ENCODE results near the gene RPS2. TPM values are rescaled to one million over a fixed set of nuclear protein-coding genes. Genes with fewer than 3 reads are reported as not detected.

The RPS2 gene
- total RNA-seq, 1 experiment from 2014 or later, result 2,950 TPM

DNA sequence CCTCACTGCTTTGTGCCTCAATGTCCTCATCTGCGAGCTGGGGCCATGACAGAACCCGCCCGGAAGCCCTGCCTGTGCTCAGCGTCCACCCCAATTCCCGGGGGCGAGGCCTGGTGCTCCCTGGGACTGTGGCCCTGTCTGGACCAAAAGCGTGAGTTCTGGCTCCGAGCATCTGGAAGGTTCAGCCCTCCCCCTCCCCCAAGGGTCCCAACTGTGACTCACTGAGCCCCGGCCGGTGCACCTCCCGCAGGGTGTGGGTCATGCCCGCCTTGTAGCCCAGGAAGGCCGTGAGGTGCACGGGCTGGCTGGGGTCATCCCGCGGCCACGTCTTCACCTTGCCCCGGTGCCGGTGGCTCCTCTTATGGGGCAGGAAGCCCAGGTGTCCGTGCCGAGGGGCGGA is 10.9 kb downstream of the RPS2 start:
- Mint-ChIP-seq H3K36me3 (ENCODE audit: insufficient read depth, unreplicated experiment) (no peaks in the 10 kb centered on the region), H3K4me1 (ENCODE audit: low read depth, unreplicated experiment) (no peaks in the 10 kb centered on the region)

DNA sequence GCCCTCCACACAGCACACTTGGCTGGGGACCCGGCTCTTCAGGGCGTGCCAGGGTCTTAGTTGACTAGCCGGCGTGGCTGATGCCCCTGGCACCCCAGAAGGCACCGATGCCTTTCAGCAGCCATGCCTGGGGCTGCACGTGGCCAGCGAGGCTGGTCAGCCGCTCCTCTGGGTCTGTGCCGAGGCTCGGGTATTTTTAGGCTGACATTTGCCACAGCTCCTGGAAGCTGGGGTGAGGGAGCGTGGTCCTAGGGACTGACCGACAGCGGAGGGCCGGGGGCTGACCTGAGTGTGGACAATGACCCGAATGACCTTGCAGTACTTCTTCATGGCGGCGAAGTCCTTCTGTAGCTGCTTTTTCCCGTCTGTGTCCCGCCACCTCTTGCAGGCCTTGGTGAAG is 14.1 kb downstream of the RPS2 start:
- Mint-ChIP-seq H3K9me3 (ENCODE audit: low read depth, unreplicated experiment) (no peaks in the 10 kb centered on the region), H3K27ac (ENCODE audit: unreplicated experiment) (no peak overlapping the region), H3K4me1 (ENCODE audit: low read depth, unreplicated experiment) (no peaks in the 10 kb centered on the region), H3K4me3 (ENCODE audit: low read depth, unreplicated experiment) (no peak overlapping the region), H3K27me3 (ENCODE audit: unreplicated experiment) (peaks cover 12% of the 10 kb centered on the region), H3K36me3 (ENCODE audit: insufficient read depth, unreplicated experiment) (no peaks in the 10 kb centered on the region)
- BruUV-seq (replicated peaks), result no TSS peak
- CTCF ChIA-PET, result no interaction called here
- intact Hi-C loops (cut with micrococcal nuclease; ENCODE audit: unreplicated experiment), result no loop called here
- TF ChIP-seq, protein P1, sequence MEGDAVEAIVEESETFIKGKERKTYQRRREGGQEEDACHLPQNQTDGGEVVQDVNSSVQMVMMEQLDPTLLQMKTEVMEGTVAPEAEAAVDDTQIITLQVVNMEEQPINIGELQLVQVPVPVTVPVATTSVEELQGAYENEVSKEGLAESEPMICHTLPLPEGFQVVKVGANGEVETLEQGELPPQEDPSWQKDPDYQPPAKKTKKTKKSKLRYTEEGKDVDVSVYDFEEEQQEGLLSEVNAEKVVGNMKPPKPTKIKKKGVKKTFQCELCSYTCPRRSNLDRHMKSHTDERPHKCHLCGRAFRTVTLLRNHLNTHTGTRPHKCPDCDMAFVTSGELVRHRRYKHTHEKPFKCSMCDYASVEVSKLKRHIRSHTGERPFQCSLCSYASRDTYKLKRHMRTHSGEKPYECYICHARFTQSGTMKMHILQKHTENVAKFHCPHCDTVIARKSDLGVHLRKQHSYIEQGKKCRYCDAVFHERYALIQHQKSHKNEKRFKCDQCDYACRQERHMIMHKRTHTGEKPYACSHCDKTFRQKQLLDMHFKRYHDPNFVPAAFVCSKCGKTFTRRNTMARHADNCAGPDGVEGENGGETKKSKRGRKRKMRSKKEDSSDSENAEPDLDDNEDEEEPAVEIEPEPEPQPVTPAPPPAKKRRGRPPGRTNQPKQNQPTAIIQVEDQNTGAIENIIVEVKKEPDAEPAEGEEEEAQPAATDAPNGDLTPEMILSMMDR (IDR thresholded peaks at IDR 0.05; ENCODE audit: unreplicated experiment), result no peak
- no peak for DNase-seq

More for the DNA sequence above, 10.9 kb downstream of the RPS2 start:
- BruUV-seq (replicated peaks), result no TSS peak
- intact Hi-C loops (cut with micrococcal nuclease; ENCODE audit: unreplicated experiment), result no loop called here
- Mint-ChIP-seq H3K27ac (ENCODE audit: unreplicated experiment) (no peak overlapping the region), H3K9me3 (ENCODE audit: low read depth, unreplicated experiment) (no peaks in the 10 kb centered on the region), H3K4me3 (ENCODE audit: low read depth, unreplicated experiment) (no peak overlapping the region), H3K27me3 (ENCODE audit: unreplicated experiment) (peaks cover 21% of the 10 kb centered on the region)
- CTCF ChIA-PET, result no interaction called here
- DNase-seq, result no peak
- TF ChIP-seq, protein P1 (IDR thresholded peaks at IDR 0.05; ENCODE audit: unreplicated experiment), result no peak

DNA sequence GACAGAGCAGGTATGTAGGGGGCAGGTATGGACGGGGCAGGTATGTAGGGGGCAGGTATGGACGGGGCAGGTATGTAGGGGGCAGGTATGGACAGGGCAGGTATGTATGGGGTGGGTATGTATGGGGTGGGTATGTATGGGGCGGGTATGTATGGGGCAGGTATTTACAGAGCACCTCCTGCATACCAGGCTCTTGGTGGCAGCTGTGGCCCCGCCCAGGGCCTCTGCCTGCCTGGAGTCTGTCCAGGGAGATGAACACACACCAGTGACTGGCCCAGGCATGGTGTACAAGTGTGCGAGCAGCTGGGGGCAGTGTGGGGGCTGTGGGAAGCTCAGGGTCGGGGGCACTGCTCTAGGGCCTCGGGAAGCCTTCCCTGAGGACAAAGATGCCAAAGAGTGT is 14.6 kb downstream of the RPS2 start:
- Mint-ChIP-seq H3K36me3 (ENCODE audit: insufficient read depth, unreplicated experiment) (no peaks in the 10 kb centered on the region), H3K27ac (ENCODE audit: unreplicated experiment) (no peak overlapping the region), H3K4me1 (ENCODE audit: low read depth, unreplicated experiment) (no peaks in the 10 kb centered on the region), H3K4me3 (ENCODE audit: low read depth, unreplicated experiment) (no peak overlapping the region), H3K9me3 (ENCODE audit: low read depth, unreplicated experiment) (no peaks in the 10 kb centered on the region), H3K27me3 (ENCODE audit: unreplicated experiment) (peaks cover 10% of the 10 kb centered on the region)
- intact Hi-C loops (cut with micrococcal nuclease; ENCODE audit: unreplicated experiment), result no loop called here
- DNase-seq, result no peak
- TF ChIP-seq, protein P1 (IDR thresholded peaks at IDR 0.05; ENCODE audit: unreplicated experiment), result no peak
- BruUV-seq (replicated peaks), result no TSS peak
- CTCF ChIA-PET, result no interaction called here

DNA sequence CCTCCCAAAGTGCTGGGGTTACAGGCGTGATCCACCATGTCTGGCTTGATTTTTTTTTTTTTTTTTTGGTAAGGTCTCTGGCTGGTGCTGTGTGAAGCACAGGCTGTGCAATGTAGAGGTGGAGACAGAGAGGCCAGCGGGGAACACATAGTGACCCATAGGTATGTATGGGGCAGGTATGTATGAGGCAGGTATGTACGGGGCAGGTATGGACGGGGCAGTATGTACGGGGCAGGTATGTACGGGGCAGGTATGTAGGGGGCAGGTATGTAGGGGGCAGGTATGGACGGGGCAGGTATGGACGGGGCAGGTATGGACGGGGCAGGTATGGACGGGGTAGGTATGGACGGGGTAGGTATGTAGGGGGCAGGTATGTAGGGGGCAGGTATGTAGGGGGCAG is 15.1 kb downstream of the RPS2 start:
- H3K36me3 Mint-ChIP-seq (ENCODE audit: insufficient read depth, unreplicated experiment), result peaks cover 1% of the 10 kb centered on the region
- BruUV-seq (replicated peaks), result no TSS peak

More for the DNA sequence above, 15.1 kb downstream of the RPS2 start:
- Mint-ChIP-seq H3K27ac (ENCODE audit: unreplicated experiment) (no peak overlapping the region), H3K27me3 (ENCODE audit: unreplicated experiment) (peaks cover 4% of the 10 kb centered on the region), H3K4me1 (ENCODE audit: low read depth, unreplicated experiment) (no peaks in the 10 kb centered on the region), H3K4me3 (ENCODE audit: low read depth, unreplicated experiment) (no peak overlapping the region), H3K9me3 (ENCODE audit: low read depth, unreplicated experiment) (no peaks in the 10 kb centered on the region)
- TF ChIP-seq, protein P1 (IDR thresholded peaks at IDR 0.05; ENCODE audit: unreplicated experiment), result no peak
- CTCF ChIA-PET, result interaction anchor here (0.6 to 0.7 kb wide), 2 partner anchors 63 to 909 kb away, joined by 3 to 4 read pairs; no protein-coding TSS in a partner anchor
- DNase-seq, result no peak
- intact Hi-C loops (cut with micrococcal nuclease; ENCODE audit: unreplicated experiment), result no loop called here

All from Calu3 (cell line).